Glutamatergic neuron (in vitro differentiated cells): ENCODE measurements around the gene PIEZO1. TPM values are rescaled to one million over a fixed set of nuclear protein-coding genes. Genes with fewer than 3 reads are reported as not detected.
"Not testable (repeated sequence)": the region's sequence is repeated elsewhere in the genome, so short reads cannot be mapped to it uniquely, and the experiment has no call there.

ENCODE experiments used
- DNase-seq: peaks from one replicate; pipeline ENCODE4 v3.0.0; 2022
- H3K27ac Mint-ChIP-seq: one replicate; pipeline ENCODE4 v1.8.0; 2020; ENCODE audit warnings: mild to moderate bottlenecking, mixed read lengths, inconsistent platforms; ENCODE audit not compliant: unreplicated experiment
- H3K27me3 Mint-ChIP-seq: one replicate; pipeline ENCODE4 v1.8.0; 2020; ENCODE audit warnings: mild to moderate bottlenecking, moderate library complexity, mixed read lengths, inconsistent platforms; ENCODE audit not compliant: unreplicated experiment
- H3K36me3 Mint-ChIP-seq: one replicate; pipeline ENCODE4 v1.8.0; 2020; ENCODE audit warnings: mild to moderate bottlenecking, mixed read lengths, inconsistent platforms; ENCODE audit not compliant: unreplicated experiment
- H3K4me1 Mint-ChIP-seq: one replicate; pipeline ENCODE4 v1.8.0; 2020; ENCODE audit warnings: mild to moderate bottlenecking, low read depth, mixed read lengths, inconsistent platforms; ENCODE audit not compliant: unreplicated experiment
- H3K4me3 Mint-ChIP-seq: one replicate; pipeline ENCODE4 v1.8.0; 2020; ENCODE audit warnings: mild to moderate bottlenecking, mixed read lengths, inconsistent platforms; ENCODE audit not compliant: unreplicated experiment
- H3K9me3 Mint-ChIP-seq: one replicate; pipeline ENCODE4 v1.8.0; 2020; ENCODE audit warnings: mild to moderate bottlenecking, moderate library complexity, mixed read lengths, inconsistent platforms; ENCODE audit not compliant: unreplicated experiment
- total RNA-seq: library from RNA; stranded (reverse); fragmentation: NEBNext Ultra II Directional; extraction: Animal tissue kit (Norgen Biotek cat#: 25700); gene quantifications from one replicate; pipeline ENCODE4 v1.2.1, GENCODE V29; 2021; ENCODE audit not compliant: unreplicated experiment
- TF ChIP-seq, protein P1 (sequence below): fragments of 200-600 bp; sonication (generic); IDR thresholded peaks from one replicate; pipeline ENCODE4 v1.5.0; 2021; ENCODE audit not compliant: partially characterized antibody, unreplicated experiment

The PIEZO1 gene
- total RNA-seq, 1 donor from 2014 or later: 12.3 TPM

DNA sequence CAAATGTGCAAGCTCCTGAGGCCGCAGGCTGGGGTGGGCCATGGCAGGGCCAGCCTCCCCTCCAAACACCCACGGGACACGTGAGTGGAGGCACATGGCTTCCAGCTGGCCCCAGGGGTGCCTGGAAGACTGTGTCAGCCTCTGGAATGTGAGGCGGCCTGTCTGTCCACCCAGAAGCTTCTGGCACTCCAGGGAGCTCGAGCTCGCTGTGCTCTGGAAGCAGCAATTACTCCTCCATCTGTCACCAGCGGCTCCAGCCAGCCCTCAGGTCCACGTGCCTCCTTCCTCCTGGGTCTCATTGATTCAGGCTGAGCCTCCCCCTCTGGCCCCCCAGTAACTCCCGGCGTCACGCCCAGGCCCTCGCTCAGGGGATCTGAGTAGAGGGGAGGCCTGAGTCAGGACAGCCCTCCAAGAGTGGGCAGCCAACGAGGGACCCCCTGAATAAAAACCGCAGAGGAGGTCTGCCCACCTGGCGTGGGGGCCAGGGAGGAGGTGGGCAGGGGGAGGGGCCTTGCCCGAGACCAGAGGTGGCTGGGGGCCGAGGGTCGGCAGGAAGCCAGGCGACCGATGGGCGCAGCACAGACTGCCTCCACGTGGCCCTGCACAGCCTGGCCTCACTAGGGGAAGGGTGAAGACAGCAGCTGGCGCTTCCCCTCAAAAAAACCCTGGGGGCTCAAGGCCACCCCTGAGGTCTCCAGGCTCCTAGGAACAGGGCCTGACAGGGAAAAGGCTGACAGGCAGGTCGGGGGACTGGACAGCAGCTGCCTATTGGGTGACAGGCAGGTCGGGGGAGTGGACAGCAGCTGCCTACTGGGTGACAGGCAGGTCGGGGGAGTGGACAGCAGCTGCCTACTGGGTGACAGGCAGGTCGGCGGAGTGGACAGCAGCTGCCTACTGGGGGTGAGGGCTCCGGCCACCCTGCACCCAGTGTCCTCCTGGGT lies 11.9 kb downstream of the PIEZO1 start:
- DNase-seq: peak; percentile 82
- H3K36me3 Mint-ChIP-seq: no peaks in the 10 kb centered on the region
- peak overlapping the region; percentile 49 for H3K4me3 Mint-ChIP-seq
- TF ChIP-seq, protein P1, sequence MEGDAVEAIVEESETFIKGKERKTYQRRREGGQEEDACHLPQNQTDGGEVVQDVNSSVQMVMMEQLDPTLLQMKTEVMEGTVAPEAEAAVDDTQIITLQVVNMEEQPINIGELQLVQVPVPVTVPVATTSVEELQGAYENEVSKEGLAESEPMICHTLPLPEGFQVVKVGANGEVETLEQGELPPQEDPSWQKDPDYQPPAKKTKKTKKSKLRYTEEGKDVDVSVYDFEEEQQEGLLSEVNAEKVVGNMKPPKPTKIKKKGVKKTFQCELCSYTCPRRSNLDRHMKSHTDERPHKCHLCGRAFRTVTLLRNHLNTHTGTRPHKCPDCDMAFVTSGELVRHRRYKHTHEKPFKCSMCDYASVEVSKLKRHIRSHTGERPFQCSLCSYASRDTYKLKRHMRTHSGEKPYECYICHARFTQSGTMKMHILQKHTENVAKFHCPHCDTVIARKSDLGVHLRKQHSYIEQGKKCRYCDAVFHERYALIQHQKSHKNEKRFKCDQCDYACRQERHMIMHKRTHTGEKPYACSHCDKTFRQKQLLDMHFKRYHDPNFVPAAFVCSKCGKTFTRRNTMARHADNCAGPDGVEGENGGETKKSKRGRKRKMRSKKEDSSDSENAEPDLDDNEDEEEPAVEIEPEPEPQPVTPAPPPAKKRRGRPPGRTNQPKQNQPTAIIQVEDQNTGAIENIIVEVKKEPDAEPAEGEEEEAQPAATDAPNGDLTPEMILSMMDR: no peak
- peaks cover 8% of the 10 kb centered on the region for H3K27me3 Mint-ChIP-seq
- peak overlapping the region; percentile 68 for H3K27ac Mint-ChIP-seq
- H3K9me3 Mint-ChIP-seq: peaks cover 3% of the 10 kb centered on the region
- peaks cover 16% of the 10 kb centered on the region for H3K4me1 Mint-ChIP-seq

DNA sequence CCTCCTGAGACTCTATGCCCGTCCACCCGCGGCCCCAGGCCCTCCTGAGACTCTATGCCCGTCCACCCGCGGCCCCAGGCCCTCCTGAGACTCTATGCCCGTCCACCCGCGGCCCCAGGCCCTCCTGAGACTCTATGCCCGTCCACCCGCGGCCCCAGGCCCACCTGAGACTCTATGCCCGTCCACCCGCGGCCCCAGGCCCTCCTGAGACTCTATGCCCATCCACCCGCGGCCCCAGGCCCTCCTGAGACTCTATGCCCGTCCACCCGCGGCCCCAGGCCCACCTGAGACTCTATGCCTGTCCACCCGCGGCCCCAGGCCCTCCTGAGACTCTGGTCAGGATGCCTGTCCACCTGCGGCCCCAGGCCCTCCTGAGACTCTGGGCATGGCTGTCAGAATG lies 13.2 kb downstream of the PIEZO1 start:
- H3K27ac Mint-ChIP-seq, H3K9me3 Mint-ChIP-seq, H3K36me3 Mint-ChIP-seq, DNase-seq, H3K4me3 Mint-ChIP-seq: not testable (repeated sequence)
- peaks cover 21% of the 10 kb centered on the region for H3K4me1 Mint-ChIP-seq
- peaks cover 11% of the 10 kb centered on the region for H3K27me3 Mint-ChIP-seq

DNA sequence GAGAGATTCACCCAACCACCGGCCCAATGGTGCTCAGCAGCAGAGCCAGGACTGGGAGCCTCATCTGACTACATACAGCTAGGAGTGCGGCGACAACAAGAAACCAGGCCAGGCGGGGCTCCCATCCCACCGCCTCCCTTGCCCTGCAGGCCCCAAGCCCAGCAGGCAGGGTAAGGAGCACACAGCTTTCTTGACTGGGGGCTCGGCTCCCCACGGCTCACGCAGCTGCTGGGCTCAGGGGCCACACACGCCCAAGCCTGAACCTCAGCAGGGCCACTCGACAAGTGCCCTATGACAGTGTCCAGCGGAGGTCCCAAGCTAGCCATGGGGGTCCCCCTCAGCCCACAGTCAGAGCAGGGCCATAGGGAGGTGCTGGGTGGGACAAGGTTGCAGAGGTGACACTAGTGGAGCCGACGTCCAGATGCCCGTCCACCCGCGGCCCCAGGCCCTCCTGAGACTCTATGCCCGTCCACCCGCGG lies 13.7 kb downstream of the PIEZO1 start:
- Mint-ChIP-seq H3K27ac (no peak overlapping the region), H3K36me3 (no peaks in the 10 kb centered on the region), H3K4me1 (peaks cover 21% of the 10 kb centered on the region), H3K9me3 (peaks cover 3% of the 10 kb centered on the region), H3K4me3 (no peak overlapping the region), H3K27me3 (peaks cover 11% of the 10 kb centered on the region)
- no peak for DNase-seq
- TF ChIP-seq, protein P1: no peak

DNA sequence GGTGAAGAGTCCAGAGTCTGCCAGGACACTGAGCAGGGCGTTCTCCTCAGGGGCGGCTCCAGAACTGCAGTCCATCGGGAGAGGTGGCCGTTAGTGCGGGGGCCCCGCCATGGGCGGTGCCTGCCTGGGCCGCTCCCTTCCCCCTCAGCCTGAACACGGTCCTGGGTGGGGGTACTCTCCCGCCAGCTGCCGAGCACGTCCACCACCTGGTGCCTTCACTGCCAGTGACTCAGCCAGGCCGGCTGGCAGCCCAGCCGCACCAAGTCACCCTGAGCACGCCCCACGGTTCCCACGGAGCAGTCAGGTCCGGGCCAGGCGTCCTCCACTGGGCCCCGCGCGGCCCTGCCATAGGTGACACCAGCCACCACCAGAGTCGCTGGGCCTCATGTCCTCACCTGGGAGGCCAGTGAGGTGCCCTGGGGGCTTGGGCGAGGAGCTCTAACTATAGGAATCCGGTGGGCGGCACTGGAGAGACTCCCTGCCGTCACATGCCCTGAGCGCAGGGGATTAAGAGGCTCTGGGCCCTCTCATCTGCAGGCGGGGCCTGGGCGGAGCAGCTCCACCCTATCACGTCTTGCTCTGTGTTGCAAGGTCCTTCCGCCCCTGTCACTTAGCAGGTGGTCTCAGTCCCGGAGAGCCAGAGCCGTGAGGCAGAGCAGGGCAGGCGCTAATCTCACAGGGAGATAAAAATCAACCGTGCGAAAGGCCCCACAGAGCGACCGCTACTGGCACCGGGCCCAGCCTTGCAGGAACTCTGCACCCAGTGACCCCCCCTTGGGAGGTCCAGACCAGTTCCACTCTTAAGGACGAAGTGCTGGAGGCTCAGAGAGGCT lies 14.3 kb downstream of the PIEZO1 start:
- no peak for DNase-seq
- peaks cover 11% of the 10 kb centered on the region for H3K27me3 Mint-ChIP-seq
- H3K36me3 Mint-ChIP-seq: no peaks in the 10 kb centered on the region
- TF ChIP-seq, protein P1: no peak
- peaks cover 21% of the 10 kb centered on the region for H3K4me1 Mint-ChIP-seq
- peak overlapping the region; percentile 42 for H3K4me3 Mint-ChIP-seq
- H3K9me3 Mint-ChIP-seq: peaks cover 3% of the 10 kb centered on the region
- H3K27ac Mint-ChIP-seq: no peak overlapping the region

DNA sequence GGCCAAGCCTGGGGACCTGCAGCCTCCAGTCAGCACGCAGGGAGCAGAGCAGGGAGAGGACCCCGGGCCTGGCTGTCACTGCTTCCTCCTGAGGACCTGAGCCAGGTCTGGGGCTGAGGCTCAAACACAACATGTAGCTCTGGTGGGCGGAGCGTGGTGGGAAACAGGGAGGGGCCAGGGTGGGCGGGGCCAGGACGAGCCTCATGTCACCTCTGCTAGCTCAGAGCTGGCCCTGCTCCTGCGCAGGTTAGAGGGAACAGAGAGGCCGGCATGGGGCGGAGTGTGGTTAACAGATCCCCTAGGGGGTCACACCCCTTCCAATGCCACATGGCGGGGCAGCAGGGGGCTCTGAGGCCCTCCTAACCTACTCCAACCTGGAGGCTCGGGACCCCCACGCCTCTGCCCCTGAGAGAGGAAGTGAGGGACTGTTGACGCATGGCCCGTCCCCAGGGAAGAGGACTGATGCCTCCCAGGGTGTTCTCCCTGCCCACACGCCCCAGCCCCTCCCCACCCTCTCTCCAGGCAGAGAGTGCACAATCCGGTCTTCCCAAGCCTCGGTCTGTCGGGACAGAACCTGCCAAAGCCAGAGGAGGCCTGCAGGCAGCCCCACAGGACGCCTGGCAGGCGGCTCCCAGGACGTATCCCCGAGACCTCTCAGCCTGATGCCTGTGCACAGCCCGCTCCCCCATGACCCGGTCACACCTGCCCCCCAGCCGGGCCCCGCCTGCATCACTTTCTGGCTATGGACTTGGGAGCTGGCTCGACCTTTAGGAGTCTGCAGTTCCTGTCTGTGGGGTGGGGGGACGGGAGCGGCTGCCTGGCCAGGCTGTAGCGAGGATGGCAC lies 15.2 kb downstream of the PIEZO1 start:
- Mint-ChIP-seq H3K27ac (no peak overlapping the region), H3K9me3 (peaks cover 3% of the 10 kb centered on the region), H3K36me3 (no peaks in the 10 kb centered on the region), H3K4me1 (peaks cover 21% of the 10 kb centered on the region), H3K27me3 (peaks cover 11% of the 10 kb centered on the region), H3K4me3 (peak overlapping the region; percentile 42)
- TF ChIP-seq, protein P1: no peak
- peak; percentile 63 for DNase-seq
